Endothelial cell of umbilical vein (primary cell): Measurements from ENCODE around the gene EEA1. TPM values are rescaled to one million over a fixed set of nuclear protein-coding genes. Genes with fewer than 3 reads are reported as not detected.

Source experiments
- BruUV-seq: library from RNA; stranded (reverse); fragments of 400-500 nt; replicated peaks from 2 replicates; lab custom pipeline; 2021; lab: Mats Ljungman, UMichigan
- CTCF ChIA-PET: fragments of 300-600, 350-600 bp; sonication (Branson Sonifier 250); formaldehyde crosslinking; loops from one replicate; lab custom pipeline; 2021; ENCODE audit warnings: antibody characterized with exemption, inconsistent platforms; lab: Charles Lee
- POLR2A ChIA-PET: fragments of 300-600, 350-600 bp; sonication (Branson Sonifier 250); formaldehyde crosslinking; loops from one replicate; lab custom pipeline; 2021; ENCODE audit warnings: antibody characterized with exemption, inconsistent platforms; lab: Charles Lee
- DNase-seq: peaks from one replicate; pipeline ENCODE4 v3.0.0-alpha.2; 2011; ENCODE audit warnings: low read depth, low spot score
- FAIRE-seq: peaks from 2 replicates; lab custom pipeline; 2011; peaks lifted over from hg19 to GRCh38; lab: Jason Lieb, UNC
- H2AFZ ChIP-seq: 2 replicates; pipeline ENCODE4 v1.6.0; 2012; ENCODE audit warnings: low read depth, low read length, control low read depth, inconsistent platforms
- H3K27ac ChIP-seq: 2 replicates; pipeline ENCODE4 v1.5.1; 2011; ENCODE audit warnings: low read depth, mild to moderate bottlenecking, control low read depth, low read length, moderate library complexity; ENCODE audit not compliant: insufficient read depth
- H3K27me3 ChIP-seq, 2 experiments: 2 replicates each; pipeline versions ENCODE4 v1.6.0 to v1.6.1; 2011; ENCODE audit warnings: low read length in 2 of 2, mixed read lengths in 1 of 2; ENCODE audit not compliant: control insufficient read depth in 2 of 2, insufficient read depth in 2 of 2
- H3K36me3 ChIP-seq, 2 experiments: 2 replicates in 1 of 2; 3 replicates in 1 of 2; pipeline ENCODE4 v1.5.1; 2011; ENCODE audit warnings: low read length in 2 of 2, mild to moderate bottlenecking in 1 of 2, moderate library complexity in 1 of 2; ENCODE audit not compliant: control insufficient read depth in 2 of 2, insufficient read depth in 2 of 2; ENCODE audit errors: extremely low read depth in 1 of 2
- H3K4me1 ChIP-seq: 3 replicates; pipeline ENCODE4 v1.5.1; 2011; ENCODE audit warnings: mild to moderate bottlenecking, low read length; ENCODE audit not compliant: control insufficient read depth, insufficient read depth; ENCODE audit errors: extremely low read depth
- H3K4me2 ChIP-seq: 2 replicates; pipeline ENCODE4 v1.6.1; 2011; ENCODE audit warnings: low read length, control low read depth, mixed read lengths; ENCODE audit not compliant: insufficient read depth
- H3K4me3 ChIP-seq, 3 experiments: fragments of 200-600 bp in 1 of 3; sonication (generic), shearing (Covaris generic) in 1 of 3; replicated peaks in 1 of 3; 2 replicates each; pipeline ENCODE4 v1.5.1; 2011 to 2016; ENCODE audit warnings: control low read depth in 3 of 3, low read length in 3 of 3, mild to moderate bottlenecking in 2 of 3, inconsistent platforms in 1 of 3, low read depth in 1 of 3, moderate library complexity in 1 of 3; ENCODE audit not compliant: insufficient read depth in 1 of 3
- H3K79me2 ChIP-seq: 2 replicates; pipeline ENCODE4 v1.6.0; 2012; ENCODE audit warnings: low read length, inconsistent platforms; ENCODE audit not compliant: control insufficient read depth, insufficient read depth
- H3K9ac ChIP-seq: replicated peaks from 2 replicates; pipeline ENCODE3; 2011; ENCODE audit warnings: low read length, control low read depth; ENCODE audit not compliant: insufficient read depth; ENCODE audit errors: extremely low read depth
- H3K9me1 ChIP-seq: replicated peaks from 3 replicates; pipeline ENCODE4 v1.6.0; 2011; ENCODE audit warnings: mild to moderate bottlenecking, low read length; ENCODE audit not compliant: control insufficient read depth, insufficient read depth; ENCODE audit errors: extremely low read depth
- H3K9me3 ChIP-seq: replicated peaks from 2 replicates; pipeline ENCODE4 v1.5.1; 2012; ENCODE audit warnings: low read length, inconsistent platforms; ENCODE audit not compliant: control insufficient read depth, insufficient read depth
- H4K20me1 ChIP-seq: replicated peaks from 2 replicates; pipeline ENCODE3; 2011; ENCODE audit warnings: mild to moderate bottlenecking, low read length; ENCODE audit not compliant: control insufficient read depth, insufficient read depth; ENCODE audit errors: extremely low read depth
- EZH2 ChIP-seq: IDR thresholded peaks from 2 replicates; pipeline ENCODE4 v1.6.1; 2012; ENCODE audit warnings: borderline replicate concordance, low read depth, mild to moderate bottlenecking, moderate library complexity, low read length, inconsistent platforms; ENCODE audit not compliant: severe bottlenecking
- FOS ChIP-seq: IDR thresholded peaks from 2 replicates; pipeline ENCODE4 v1.6.1; 2011; ENCODE audit warnings: mild to moderate bottlenecking, low read length, moderate library complexity, borderline replicate concordance; ENCODE audit not compliant: insufficient read depth
- GATA2 ChIP-seq: IDR thresholded peaks from 2 replicates; pipeline ENCODE4 v1.7.0; 2011; ENCODE audit warnings: low read depth, mild to moderate bottlenecking, moderate library complexity, mixed read lengths, low read length; ENCODE audit not compliant: insufficient read length, insufficient read depth
- JUN ChIP-seq: IDR thresholded peaks from 2 replicates; pipeline ENCODE4 v1.6.1; 2011; ENCODE audit warnings: borderline replicate concordance, low read depth; ENCODE audit not compliant: insufficient read length, insufficient read depth
- MYC ChIP-seq: IDR thresholded peaks from one replicate; pipeline ENCODE4 v1.6.1; 2011; ENCODE audit warnings: mild to moderate bottlenecking, low read depth, low read length
- POLR2A ChIP-seq: IDR thresholded peaks from 2 replicates; pipeline ENCODE4 v1.6.1; 2012; ENCODE audit warnings: low read depth, mild to moderate bottlenecking, control low read depth, low read length
- POLR2AphosphoS5 ChIP-seq: IDR thresholded peaks from 2 replicates; pipeline ENCODE4 v1.6.1; 2012; ENCODE audit warnings: low read depth, mild to moderate bottlenecking, control low read depth, low read length, moderate library complexity; ENCODE audit not compliant: insufficient read depth
- dilution Hi-C: fragments of 300-500 bp; cut with MboI; formaldehyde crosslinking; loops from one replicate; pipeline ENCODE4 v1.15.0; 2019; ENCODE audit warnings: low sequenced_read_pairs; ENCODE audit not compliant: extremely low pct_ligation_motif_present
- intact Hi-C: fragments of 100-400 bp; cut with micrococcal nuclease; formaldehyde crosslinking; loops from one replicate; pipeline ENCODE4 v1.10.0; 2022
- polyA plus RNA-seq, 4 experiments: library from polyadenylated mRNA; depleted of rRNA in 3 of 4; stranded (reverse) in 3 of 4; unstranded in 1 of 4; fragments of >200 nt; gene quantifications; 2 replicates each; pipeline versions ENCODE4 v1.2.1 to v1.2.3, GENCODE V29; 2011 to 2012; ENCODE audit warnings: missing spikeins in 1 of 4
- total RNA-seq: library from RNA; stranded (reverse); gene quantifications from 2 replicates; pipeline ENCODE4 v1.2.3, GENCODE V29; 2021
- TF ChIP-seq, protein P1 (sequence below), 2 donors: IDR thresholded peaks; 1 replicate in 1 of 2; 2 replicates in 1 of 2; pipeline ENCODE4 v1.5.1; 2011; ENCODE audit warnings: low read length in 2 of 2, mild to moderate bottlenecking in 2 of 2, moderate library complexity in 2 of 2, control low read depth in 1 of 2, inconsistent platforms in 1 of 2, low read depth in 1 of 2; ENCODE audit not compliant: insufficient read depth in 1 of 2; ENCODE audit errors: extremely low read depth in 1 of 2
- TF ChIP-seq, protein P2 (sequence below): IDR thresholded peaks from 2 replicates; pipeline ENCODE4 v1.6.1; 2011; ENCODE audit not compliant: insufficient read depth, insufficient read length

EEA1 gene
- total and polyA plus RNA-seq, 2 donors (not counting 3 experiments of a cell fraction or from before 2014, with no cell fraction given): 2.6 to 38.8 TPM

DNA sequence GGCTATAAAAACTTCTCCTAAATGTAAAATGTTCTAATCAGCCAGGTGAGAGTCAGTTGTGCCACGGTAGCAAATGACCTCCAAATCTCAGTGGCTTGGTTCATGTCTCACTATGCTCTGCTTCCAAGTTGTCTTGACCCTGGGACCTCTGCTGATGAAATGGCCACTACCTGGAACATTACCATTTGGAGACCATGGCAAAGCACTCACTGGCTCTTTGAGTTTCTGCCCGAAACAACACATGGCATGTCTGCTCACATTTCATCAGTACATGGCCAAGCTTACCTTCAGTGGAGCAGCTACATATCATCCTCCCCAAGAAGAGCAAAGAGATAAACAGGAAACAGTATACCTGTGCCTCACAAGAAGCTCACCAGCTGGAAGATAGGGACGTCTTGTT is 186.1 kb downstream of the EEA1 start:
- Histone ChIP-seq H3K79me2 (no peaks in the 10 kb centered on the region), H3K27me3 (no peaks in the 10 kb centered on the region), H3K4me2 (no peak overlapping the region), H3K36me3 (no peaks in the 10 kb centered on the region), H3K9ac (no peak overlapping the region), H3K4me1 (peaks cover 25% of the 10 kb centered on the region), H3K9me3 (no peaks in the 10 kb centered on the region), H3K9me1 (no peaks in the 10 kb centered on the region), H4K20me1 (no peaks in the 10 kb centered on the region), H2AFZ (no peak overlapping the region), H3K27ac (no peak overlapping the region), H3K4me3 (no peak overlapping the region)
- no TSS peak for BruUV-seq
- intact Hi-C loops (loop anchor here (2.0 to 10.0 kb wide), 2 partner anchors 14 to 182 kb away; partner anchors contain the start of gene EEA1), dilution Hi-C loops (no loop called here)
- ChIA-PET CTCF (interaction anchor here (0.6 to 1.0 kb wide), 2 partner anchors 24 to 25 kb away, joined by 3 to 5 read pairs; no protein-coding TSS in a partner anchor), POLR2A (no interaction called here)
- TF ChIP-seq POLR2AphosphoS5: no peak
- TF ChIP-seq POLR2A: no peak
- no peak for TF ChIP-seq JUN
- TF ChIP-seq, protein P1, sequence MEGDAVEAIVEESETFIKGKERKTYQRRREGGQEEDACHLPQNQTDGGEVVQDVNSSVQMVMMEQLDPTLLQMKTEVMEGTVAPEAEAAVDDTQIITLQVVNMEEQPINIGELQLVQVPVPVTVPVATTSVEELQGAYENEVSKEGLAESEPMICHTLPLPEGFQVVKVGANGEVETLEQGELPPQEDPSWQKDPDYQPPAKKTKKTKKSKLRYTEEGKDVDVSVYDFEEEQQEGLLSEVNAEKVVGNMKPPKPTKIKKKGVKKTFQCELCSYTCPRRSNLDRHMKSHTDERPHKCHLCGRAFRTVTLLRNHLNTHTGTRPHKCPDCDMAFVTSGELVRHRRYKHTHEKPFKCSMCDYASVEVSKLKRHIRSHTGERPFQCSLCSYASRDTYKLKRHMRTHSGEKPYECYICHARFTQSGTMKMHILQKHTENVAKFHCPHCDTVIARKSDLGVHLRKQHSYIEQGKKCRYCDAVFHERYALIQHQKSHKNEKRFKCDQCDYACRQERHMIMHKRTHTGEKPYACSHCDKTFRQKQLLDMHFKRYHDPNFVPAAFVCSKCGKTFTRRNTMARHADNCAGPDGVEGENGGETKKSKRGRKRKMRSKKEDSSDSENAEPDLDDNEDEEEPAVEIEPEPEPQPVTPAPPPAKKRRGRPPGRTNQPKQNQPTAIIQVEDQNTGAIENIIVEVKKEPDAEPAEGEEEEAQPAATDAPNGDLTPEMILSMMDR (IDR thresholded peaks at IDR 0.05; ENCODE audit: extremely low read depth in 1 of 2, insufficient read depth in 1 of 2, low read depth in 1 of 2, low read length in 2 of 2): no peak
- TF ChIP-seq, protein P2, sequence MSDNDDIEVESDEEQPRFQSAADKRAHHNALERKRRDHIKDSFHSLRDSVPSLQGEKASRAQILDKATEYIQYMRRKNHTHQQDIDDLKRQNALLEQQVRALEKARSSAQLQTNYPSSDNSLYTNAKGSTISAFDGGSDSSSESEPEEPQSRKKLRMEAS: no peak
- TF ChIP-seq GATA2: no peak
- TF ChIP-seq EZH2: no peak
- no peak for TF ChIP-seq MYC
- no peak for TF ChIP-seq FOS
- DNase-seq (no peak), FAIRE-seq (no peak)
